HepG2 (cell line): ENCODE measurements around the gene POGLUT3. TPM values are rescaled to one million over a fixed set of nuclear protein-coding genes. Genes with fewer than 3 reads are reported as not detected.
A peak's percentile ranks its signal among the peaks of the same experiment; 100 is the strongest.

ENCODE experiments used
- CHD4 ChIP-seq: fragments of 200-600 bp; sonication (generic); IDR thresholded peaks from 2 replicates; pipeline ENCODE4 v1.7.0; 2017; ENCODE audit warnings: mild to moderate bottlenecking, low read length, borderline replicate concordance
- CREB1 ChIP-seq, 2 experiments: fragments of 450-650 bp in 1 of 2; IDR thresholded peaks; 2 replicates each; pipeline ENCODE4 v1.6.1; 2016 to 2017; ENCODE audit warnings: control low read depth in 1 of 2, mild to moderate bottlenecking in 1 of 2, missing compliant biosample characterization in 1 of 2, missing genetic modification characterization in 1 of 2
- ETV5 ChIP-seq: IDR thresholded peaks from 2 replicates; pipeline ENCODE4 v1.6.1; 2018; ENCODE audit warnings: missing biosample characterization, missing genetic modification reagents, inconsistent platforms, borderline replicate concordance
- FOXP1 ChIP-seq, 2 experiments: fragments of 450-650 bp in 1 of 2; IDR thresholded peaks; 2 replicates each; pipeline ENCODE4 v1.6.1; 2017 to 2018; ENCODE audit warnings: antibody characterized with exemption in 1 of 2
- GATAD2A ChIP-seq: IDR thresholded peaks from 2 replicates; pipeline ENCODE4 v1.6.1; 2016
- HCFC1 ChIP-seq: fragments of 150-350 bp; IDR thresholded peaks from 2 replicates; pipeline ENCODE4 v1.6.1; 2014; ENCODE audit warnings: low read depth, low read length
- NFIB ChIP-seq: sonication (generic); formaldehyde crosslinking; IDR thresholded peaks from 2 replicates; pipeline ENCODE4 v1.9.0; 2021; ENCODE audit warnings: missing genetic modification reagents, mild to moderate bottlenecking, borderline replicate concordance
- PHF21A ChIP-seq: sonication (generic); formaldehyde crosslinking; IDR thresholded peaks from 2 replicates; pipeline ENCODE4 v1.5.0; 2020; ENCODE audit warnings: mild to moderate bottlenecking, missing genetic modification reagents
- POGZ ChIP-seq: sonication (generic); formaldehyde crosslinking; IDR thresholded peaks from 2 replicates; pipeline ENCODE4 v1.4.0; 2020; ENCODE audit warnings: mild to moderate bottlenecking, missing genetic modification reagents
- RNF2 ChIP-seq: fragments of 450-650 bp; conservative IDR thresholded peaks from 2 replicates; pipeline ENCODE4 v1.6.1; 2016; ENCODE audit warnings: low read depth
- RORA ChIP-seq: sonication (generic); formaldehyde crosslinking; IDR thresholded peaks from 2 replicates; pipeline ENCODE4 v1.5.0; 2020; ENCODE audit warnings: mild to moderate bottlenecking, missing genetic modification reagents, moderate library complexity
- SAP130 ChIP-seq: IDR thresholded peaks from 2 replicates; pipeline ENCODE4 v1.6.1; 2016; ENCODE audit warnings: low read depth
- TBP ChIP-seq: sonication (generic); formaldehyde crosslinking; IDR thresholded peaks from 2 replicates; pipeline ENCODE4 v1.5.0; 2020; ENCODE audit warnings: missing genetic modification reagents
- ZBTB3 ChIP-seq: sonication (generic); formaldehyde crosslinking; IDR thresholded peaks from 2 replicates; pipeline ENCODE4 v1.4.0; 2020; ENCODE audit warnings: low read depth, mild to moderate bottlenecking, moderate library complexity, missing genetic modification reagents, borderline replicate concordance
- ZNF20 ChIP-seq: sonication (generic); formaldehyde crosslinking; IDR thresholded peaks from 2 replicates; pipeline ENCODE4 v1.4.0; 2020; ENCODE audit warnings: mild to moderate bottlenecking, moderate library complexity, missing genetic modification reagents
- ZNF441 ChIP-seq: sonication (generic); formaldehyde crosslinking; IDR thresholded peaks from 2 replicates; pipeline ENCODE4 v1.7.0; 2021; ENCODE audit warnings: missing genetic modification reagents, borderline replicate concordance
- ZNF496 ChIP-seq: sonication (generic); formaldehyde crosslinking; IDR thresholded peaks from 2 replicates; pipeline ENCODE4 v1.8.1; 2023; ENCODE audit warnings: mild to moderate bottlenecking, moderate library complexity, missing genetic modification reagents; ENCODE audit not compliant: insufficient replicate concordance
- ZNF552 ChIP-seq: sonication (generic); formaldehyde crosslinking; IDR thresholded peaks from 2 replicates; pipeline ENCODE4 v1.9.0; 2022; ENCODE audit warnings: missing genetic modification reagents, mild to moderate bottlenecking, borderline replicate concordance
- ZNF652 ChIP-seq: IDR thresholded peaks from 2 replicates; pipeline ENCODE4 v1.6.1; 2016; ENCODE audit warnings: low read depth, borderline replicate concordance
- ZNF850 ChIP-seq: sonication (generic); formaldehyde crosslinking; conservative IDR thresholded peaks from 2 replicates; pipeline ENCODE4 v1.9.0; 2021; ENCODE audit warnings: mild to moderate bottlenecking, missing genetic modification reagents
- ZSCAN31 ChIP-seq: sonication (generic); formaldehyde crosslinking; IDR thresholded peaks from 2 replicates; pipeline ENCODE4 v1.5.0; 2020; ENCODE audit warnings: low read depth, mild to moderate bottlenecking, missing genetic modification reagents
- polyA plus RNA-seq, 8 experiments: library from polyadenylated mRNA; depleted of rRNA in 3 of 8; stranded (reverse) in 7 of 8; unstranded in 1 of 8; fragments of >200 nt; fragmentation: Illumina TruSeq in 4 of 8; extraction: Trizol in 4 of 8; gene quantifications; 2 replicates each; pipeline versions ENCODE4 v1.2.1 to v1.2.3, GENCODE V29; 2011 to 2016; ENCODE audit warnings: low read depth in 4 of 8, missing spikeins in 1 of 8, mixed read lengths in 1 of 8; ENCODE audit not compliant: insufficient read depth in 1 of 8
- total RNA-seq, 5 experiments: library from RNA; depleted of rRNA; stranded (reverse); fragments of >200 nt; fragmentation: Illumina TruSeq; extraction: Trizol; gene quantifications; 2 replicates each; pipeline ENCODE4 v1.2.3, GENCODE V29; 2016; ENCODE audit warnings: low read depth in 1 of 5
- TF ChIP-seq, protein P1 (sequence below): IDR thresholded peaks from 2 replicates; pipeline ENCODE4 v1.6.1; 2016; ENCODE audit warnings: missing genetic modification reagents, missing compliant biosample characterization
- TF ChIP-seq, protein P2 (sequence below): sonication (generic); formaldehyde crosslinking; IDR thresholded peaks from 2 replicates; pipeline ENCODE4 v1.4.0; 2020; ENCODE audit warnings: mild to moderate bottlenecking, missing genetic modification reagents
- TF ChIP-seq, protein P3 (sequence below): sonication (generic); formaldehyde crosslinking; IDR thresholded peaks from 2 replicates; pipeline ENCODE4 v1.4.0; 2020; ENCODE audit warnings: mild to moderate bottlenecking, missing genetic modification reagents, borderline replicate concordance
- TF ChIP-seq, protein P4 (sequence below): sonication (generic); formaldehyde crosslinking; IDR thresholded peaks from 2 replicates; pipeline ENCODE4 v1.4.0; 2020; ENCODE audit warnings: mild to moderate bottlenecking, missing genetic modification reagents

Gene POGLUT3
- total and polyA plus RNA-seq, 2 of the 13 experiments (the other 11 are each of a cell fraction or from before 2014, with no cell fraction given): 14.3 to 22.0 TPM

DNA sequence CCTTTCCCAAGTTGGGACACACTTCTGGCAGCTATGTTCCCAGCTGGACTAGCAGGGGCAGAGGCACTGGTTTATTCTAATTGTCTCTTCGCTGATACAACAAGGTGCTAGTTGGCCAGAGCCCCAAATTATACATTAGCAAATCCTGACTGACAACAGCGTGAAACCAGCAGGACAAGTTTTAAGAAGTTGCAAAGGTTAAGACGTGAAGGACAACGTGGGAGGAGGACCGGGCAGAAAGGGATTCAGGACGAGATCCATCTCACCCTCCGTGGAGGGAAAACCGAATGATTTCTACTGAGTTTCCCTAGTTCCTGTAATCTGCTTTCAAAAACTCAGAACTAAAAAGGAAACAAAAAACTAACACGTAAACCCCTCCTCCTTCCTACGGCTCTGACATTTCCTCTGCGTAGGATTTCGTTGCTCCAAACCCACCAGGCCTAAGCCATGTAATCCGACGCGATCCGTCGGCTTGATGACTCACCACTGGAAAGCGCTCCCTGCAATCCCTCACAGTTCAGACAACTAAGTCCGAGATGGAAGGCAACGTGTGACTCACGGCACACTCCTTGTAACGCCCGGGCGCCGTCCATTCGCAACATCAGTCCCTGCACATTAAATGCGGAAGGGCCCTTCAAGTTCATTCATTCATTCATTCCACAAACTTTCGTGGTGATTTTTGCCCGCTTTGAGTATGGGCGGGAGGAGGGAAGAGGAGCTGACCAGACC lies 703 bp downstream of the POGLUT3 start (continued):
- TF ChIP-seq SAP130 (CRISPR knock-in tag): peak; percentile 82
- TF ChIP-seq ZBTB3: no peak
- TF ChIP-seq ZNF652 (CRISPR knock-in tag): no peak
- peak; percentile 25; the same call in 1 of the 2 replicates for TF ChIP-seq RNF2
- no peak for TF ChIP-seq TBP (CRISPR knock-in tag)
- no peak for TF ChIP-seq ZNF496 (CRISPR knock-in tag)
- TF ChIP-seq, protein P1, sequence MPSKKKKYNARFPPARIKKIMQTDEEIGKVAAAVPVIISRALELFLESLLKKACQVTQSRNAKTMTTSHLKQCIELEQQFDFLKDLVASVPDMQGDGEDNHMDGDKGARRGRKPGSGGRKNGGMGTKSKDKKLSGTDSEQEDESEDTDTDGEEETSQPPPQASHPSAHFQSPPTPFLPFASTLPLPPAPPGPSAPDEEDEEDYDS: peak; percentile 65; the same call in 1 of the 2 replicates
- TF ChIP-seq CHD4: no peak
- TF ChIP-seq CREB1 (IDR thresholded peaks at IDR 0.05): peak; percentile 89
- TF ChIP-seq CREB1 (CRISPR knock-in tag; IDR thresholded peaks at IDR 0.05): no peak
- TF ChIP-seq ETV5 (CRISPR knock-in tag): peak; percentile 41; the same call in 1 of the 2 replicates
- TF ChIP-seq ZSCAN31: 0 out of 2 replicates have a peak, but pooled peaks have one; percentile 10
- TF ChIP-seq, protein P2, sequence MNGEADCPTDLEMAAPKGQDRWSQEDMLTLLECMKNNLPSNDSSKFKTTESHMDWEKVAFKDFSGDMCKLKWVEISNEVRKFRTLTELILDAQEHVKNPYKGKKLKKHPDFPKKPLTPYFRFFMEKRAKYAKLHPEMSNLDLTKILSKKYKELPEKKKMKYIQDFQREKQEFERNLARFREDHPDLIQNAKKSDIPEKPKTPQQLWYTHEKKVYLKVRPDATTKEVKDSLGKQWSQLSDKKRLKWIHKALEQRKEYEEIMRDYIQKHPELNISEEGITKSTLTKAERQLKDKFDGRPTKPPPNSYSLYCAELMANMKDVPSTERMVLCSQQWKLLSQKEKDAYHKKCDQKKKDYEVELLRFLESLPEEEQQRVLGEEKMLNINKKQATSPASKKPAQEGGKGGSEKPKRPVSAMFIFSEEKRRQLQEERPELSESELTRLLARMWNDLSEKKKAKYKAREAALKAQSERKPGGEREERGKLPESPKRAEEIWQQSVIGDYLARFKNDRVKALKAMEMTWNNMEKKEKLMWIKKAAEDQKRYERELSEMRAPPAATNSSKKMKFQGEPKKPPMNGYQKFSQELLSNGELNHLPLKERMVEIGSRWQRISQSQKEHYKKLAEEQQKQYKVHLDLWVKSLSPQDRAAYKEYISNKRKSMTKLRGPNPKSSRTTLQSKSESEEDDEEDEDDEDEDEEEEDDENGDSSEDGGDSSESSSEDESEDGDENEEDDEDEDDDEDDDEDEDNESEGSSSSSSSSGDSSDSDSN (CRISPR knock-in tag): no peak; the same call in 1 of the 2 replicates
- TF ChIP-seq, protein P3, sequence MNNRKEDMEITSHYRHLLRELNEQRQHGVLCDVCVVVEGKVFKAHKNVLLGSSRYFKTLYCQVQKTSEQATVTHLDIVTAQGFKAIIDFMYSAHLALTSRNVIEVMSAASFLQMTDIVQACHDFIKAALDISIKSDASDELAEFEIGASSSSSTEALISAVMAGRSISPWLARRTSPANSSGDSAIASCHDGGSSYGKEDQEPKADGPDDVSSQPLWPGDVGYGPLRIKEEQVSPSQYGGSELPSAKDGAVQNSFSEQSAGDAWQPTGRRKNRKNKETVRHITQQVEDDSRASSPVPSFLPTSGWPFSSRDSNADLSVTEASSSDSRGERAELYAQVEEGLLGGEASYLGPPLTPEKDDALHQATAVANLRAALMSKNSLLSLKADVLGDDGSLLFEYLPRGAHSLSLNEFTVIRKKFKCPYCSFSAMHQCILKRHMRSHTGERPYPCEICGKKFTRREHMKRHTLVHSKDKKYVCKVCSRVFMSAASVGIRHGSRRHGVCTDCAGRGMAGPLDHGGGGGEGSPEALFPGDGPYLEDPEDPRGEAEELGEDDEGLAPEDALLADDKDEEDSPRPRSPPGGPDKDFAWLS (CRISPR knock-in tag): no peak
- no peak; the same call in none of the 2 replicates for TF ChIP-seq PHF21A (CRISPR knock-in tag)
- TF ChIP-seq FOXP1 (IDR thresholded peaks at IDR 0.05): no peak
- no peak for TF ChIP-seq FOXP1 (CRISPR knock-in tag; IDR thresholded peaks at IDR 0.05)
- TF ChIP-seq ZNF20 (CRISPR knock-in tag): no peak
- TF ChIP-seq NFIB: no peak
- TF ChIP-seq, protein P4, sequence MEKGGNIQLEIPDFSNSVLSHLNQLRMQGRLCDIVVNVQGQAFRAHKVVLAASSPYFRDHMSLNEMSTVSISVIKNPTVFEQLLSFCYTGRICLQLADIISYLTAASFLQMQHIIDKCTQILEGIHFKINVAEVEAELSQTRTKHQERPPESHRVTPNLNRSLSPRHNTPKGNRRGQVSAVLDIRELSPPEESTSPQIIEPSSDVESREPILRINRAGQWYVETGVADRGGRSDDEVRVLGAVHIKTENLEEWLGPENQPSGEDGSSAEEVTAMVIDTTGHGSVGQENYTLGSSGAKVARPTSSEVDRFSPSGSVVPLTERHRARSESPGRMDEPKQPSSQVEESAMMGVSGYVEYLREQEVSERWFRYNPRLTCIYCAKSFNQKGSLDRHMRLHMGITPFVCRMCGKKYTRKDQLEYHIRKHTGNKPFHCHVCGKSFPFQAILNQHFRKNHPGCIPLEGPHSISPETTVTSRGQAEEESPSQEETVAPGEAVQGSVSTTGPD (CRISPR knock-in tag): no peak
- TF ChIP-seq RORA (CRISPR knock-in tag): no peak
- TF ChIP-seq GATAD2A (CRISPR knock-in tag): peak; percentile 58
- no peak for TF ChIP-seq POGZ (CRISPR knock-in tag)
- peak; percentile 68; the same call in 1 of the 2 replicates for TF ChIP-seq ZNF441 (CRISPR knock-in tag)
- no peak for TF ChIP-seq ZNF850
- no peak for TF ChIP-seq ZNF552
- no peak for TF ChIP-seq HCFC1
